NB4 (cell line): ENCODE measurements around the gene CNGB1.

Experiments
- MYC ChIP-seq: IDR thresholded peaks from 2 replicates; pipeline ENCODE4 v1.6.1; 2011; ENCODE audit warnings: low read depth, low read length
- POLR2A ChIP-seq: IDR thresholded peaks from 2 replicates; pipeline ENCODE4 v1.6.1; 2011; ENCODE audit warnings: mild to moderate bottlenecking; ENCODE audit not compliant: insufficient read length; ENCODE audit errors: extremely low read depth
- TF ChIP-seq, protein P1 (sequence below): IDR thresholded peaks from one replicate; pipeline ENCODE4 v1.5.1; 2012; ENCODE audit warnings: low read depth, low read length
- TF ChIP-seq, protein P2 (sequence below): IDR thresholded peaks from 2 replicates; pipeline ENCODE4 v1.6.1; 2011; ENCODE audit warnings: low read depth, low read length

GRCh38 chr16:57960310-57960709 is 10.6 kb downstream of the CNGB1 start:
- TF ChIP-seq, protein P1, sequence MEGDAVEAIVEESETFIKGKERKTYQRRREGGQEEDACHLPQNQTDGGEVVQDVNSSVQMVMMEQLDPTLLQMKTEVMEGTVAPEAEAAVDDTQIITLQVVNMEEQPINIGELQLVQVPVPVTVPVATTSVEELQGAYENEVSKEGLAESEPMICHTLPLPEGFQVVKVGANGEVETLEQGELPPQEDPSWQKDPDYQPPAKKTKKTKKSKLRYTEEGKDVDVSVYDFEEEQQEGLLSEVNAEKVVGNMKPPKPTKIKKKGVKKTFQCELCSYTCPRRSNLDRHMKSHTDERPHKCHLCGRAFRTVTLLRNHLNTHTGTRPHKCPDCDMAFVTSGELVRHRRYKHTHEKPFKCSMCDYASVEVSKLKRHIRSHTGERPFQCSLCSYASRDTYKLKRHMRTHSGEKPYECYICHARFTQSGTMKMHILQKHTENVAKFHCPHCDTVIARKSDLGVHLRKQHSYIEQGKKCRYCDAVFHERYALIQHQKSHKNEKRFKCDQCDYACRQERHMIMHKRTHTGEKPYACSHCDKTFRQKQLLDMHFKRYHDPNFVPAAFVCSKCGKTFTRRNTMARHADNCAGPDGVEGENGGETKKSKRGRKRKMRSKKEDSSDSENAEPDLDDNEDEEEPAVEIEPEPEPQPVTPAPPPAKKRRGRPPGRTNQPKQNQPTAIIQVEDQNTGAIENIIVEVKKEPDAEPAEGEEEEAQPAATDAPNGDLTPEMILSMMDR, result no peak
- no peak for TF ChIP-seq POLR2A
- TF ChIP-seq, protein P2, sequence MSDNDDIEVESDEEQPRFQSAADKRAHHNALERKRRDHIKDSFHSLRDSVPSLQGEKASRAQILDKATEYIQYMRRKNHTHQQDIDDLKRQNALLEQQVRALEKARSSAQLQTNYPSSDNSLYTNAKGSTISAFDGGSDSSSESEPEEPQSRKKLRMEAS, result no peak
- TF ChIP-seq MYC, result no peak
